Frontal cortex (tissue), 4 donors: ENCODE results near the gene MYBPC1. TPM values are rescaled to one million over a fixed set of nuclear protein-coding genes. Genes with fewer than 3 reads are reported as not detected.

Source experiments
- DNase-seq, 2 donors: peaks; one replicate each; pipeline ENCODE4 v3.0.0; 2012; ENCODE audit warnings: low spot score in 2 of 2
- FAIRE-seq: peaks from 2 replicates; lab custom pipeline; 2012; peaks lifted over from hg19 to GRCh38; lab: Jason Lieb, UNC
- total RNA-seq: library from RNA; depleted of rRNA; stranded (reverse); fragments of >200 nt; gene quantifications from one replicate; pipeline ENCODE4 v1.2.3, GENCODE V29; 2014
- donor health status: control.
- donor health status: control.
- donor health status: control.

The MYBPC1 gene
- total RNA-seq, 1 donor from 2014 or later: 2.4 TPM

- DNase-seq (no peak), FAIRE-seq (no peak)
Observed at GRCh38 chr12:101685092-101685491, 90.3 kb downstream of the MYBPC1 start.

- no peak for DNase-seq
- FAIRE-seq: no peak
Observed at GRCh38 chr12:101686176-101686575, 91.4 kb downstream of the MYBPC1 start.

GRCh38 chr12:101690544-101691098 lies 95.8 kb downstream of the MYBPC1 start:
- FAIRE-seq: no peak
- no peak for DNase-seq

GRCh38 chr12:101691503-101692096 lies 96.8 kb downstream of the MYBPC1 start:
- DNase-seq (no peak), FAIRE-seq (no peak)

- FAIRE-seq: no peak
- DNase-seq: no peak
Observed at GRCh38 chr12:101694297-101694848, 99.6 kb downstream of the MYBPC1 start.

GRCh38 chr12:101694986-101695385 lies 100.2 kb downstream of the MYBPC1 start:
- DNase-seq (no peak), FAIRE-seq (no peak)

GRCh38 chr12:101695706-101696105 lies 100.9 kb downstream of the MYBPC1 start:
- FAIRE-seq (no peak), DNase-seq (no peak)

- FAIRE-seq (no peak), DNase-seq (peak in 1 of 2 donors; percentile 23)
Observed at GRCh38 chr12:101696251-101697196, 101.8 kb downstream of the MYBPC1 start.

- FAIRE-seq (no peak), DNase-seq (peak; percentile 65 to 77)
Observed at GRCh38 chr12:101697197-101697929, 102.6 kb downstream of the MYBPC1 start, which contains the start of gene CHPT1. Gene CHPT1 (plus strand): TSS chr12:101697640. CDS start chr12:101697862, 222 bp downstream.

- DNase-seq (peak; percentile 45 to 63), FAIRE-seq (no peak)
Observed at GRCh38 chr12:101697930-101698799, 103.4 kb downstream of the MYBPC1 start.

- DNase-seq: peak in 1 of 2 donors; percentile 23
- no peak for FAIRE-seq
Observed at GRCh38 chr12:101698800-101699347, 104.1 kb downstream of the MYBPC1 start.

- FAIRE-seq (no peak), DNase-seq (no peak)
Observed at GRCh38 chr12:101700299-101700820, 105.6 kb downstream of the MYBPC1 start.

GRCh38 chr12:101703487-101703886 lies 108.7 kb downstream of the MYBPC1 start:
- no peak for FAIRE-seq
- DNase-seq: no peak

- no peak for FAIRE-seq
Observed at GRCh38 chr12:101706403-101706802, 111.6 kb downstream of the MYBPC1 start.

GRCh38 chr12:101707131-101707782 lies 112.5 kb downstream of the MYBPC1 start:
- no peak for DNase-seq
- FAIRE-seq: no peak

More at GRCh38 chr12:101706403-101706802, 111.6 kb downstream of the MYBPC1 start:
- DNase-seq: no peak

- DNase-seq: no peak
- no peak for FAIRE-seq
Observed at GRCh38 chr12:101710288-101710687, 115.5 kb downstream of the MYBPC1 start.

GRCh38 chr12:101713059-101713682 lies 118.4 kb downstream of the MYBPC1 start:
- no peak for FAIRE-seq
- no peak for DNase-seq
